AG10803 (cell line): Measurements from ENCODE around the gene CXXC5.

Experiments
- DNase-seq: peaks from one replicate; pipeline ENCODE4 v3.0.0; 2010; ENCODE audit warnings: low read depth
- H3K4me3 ChIP-seq: 2 replicates; pipeline ENCODE4 v1.5.1; 2011; ENCODE audit warnings: mild to moderate bottlenecking, low read length, control low read depth
- CTCF ChIP-seq: conservative IDR thresholded peaks from 2 replicates; pipeline ENCODE4 v1.5.1; 2011; ENCODE audit warnings: mild to moderate bottlenecking, low read length, control low read depth, inconsistent platforms

CXXC5 gene

GRCh38 chr5:139639619-139640380, 8.3 kb upstream of the CXXC5 start:
- no peak overlapping the region for H3K4me3 ChIP-seq
- no peak for DNase-seq
- no peak for TF ChIP-seq CTCF

GRCh38 chr5:139640421-139641115, 7.6 kb upstream of the CXXC5 start:
- DNase-seq: no peak
- no peak overlapping the region for H3K4me3 ChIP-seq
- no peak for TF ChIP-seq CTCF

GRCh38 chr5:139641116-139642080, 6.8 kb upstream of the CXXC5 start:
- no peak for TF ChIP-seq CTCF
- H3K4me3 ChIP-seq: no peak overlapping the region
- DNase-seq: no peak

DNA sequence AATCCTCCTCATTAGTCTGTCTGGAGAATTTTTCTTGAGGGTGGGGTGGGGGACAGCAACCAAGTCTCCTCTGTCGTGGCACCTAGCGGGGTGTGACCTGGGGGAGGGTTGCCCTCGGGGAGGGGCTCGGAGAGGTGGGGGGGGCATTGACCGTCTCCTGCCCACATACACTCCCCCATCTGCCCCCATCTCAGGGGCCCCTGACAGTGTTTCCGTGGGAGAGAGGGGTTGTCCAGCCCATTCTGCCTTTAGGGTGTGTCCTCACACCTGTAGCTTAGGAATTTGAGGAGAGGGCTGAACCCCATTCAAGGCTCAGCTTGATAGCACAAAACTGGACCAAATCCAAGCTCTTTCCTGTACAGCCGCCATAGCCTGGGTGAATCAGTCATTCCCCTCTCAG, 5.9 kb upstream of the CXXC5 start:
- no peak overlapping the region for H3K4me3 ChIP-seq
- TF ChIP-seq CTCF: no peak
- no peak for DNase-seq

GRCh38 chr5:139642891-139643871, 5.0 kb upstream of the CXXC5 start:
- no peak for DNase-seq
- no peak overlapping the region for H3K4me3 ChIP-seq
- TF ChIP-seq CTCF: no peak

GRCh38 chr5:139644001-139644456, 4.1 kb upstream of the CXXC5 start:
- no peak for DNase-seq
- no peak for TF ChIP-seq CTCF
- H3K4me3 ChIP-seq: no peak overlapping the region
